GM19455 (cell line): ENCODE results near the gene GAB2.
"Not testable (repeated sequence)": the region's sequence is repeated elsewhere in the genome, so short reads cannot be mapped to it uniquely, and the experiment has no call there.

Experiments
- ATAC-seq: cut with Tn5 transposase; IDR thresholded peaks from one replicate; pipeline ENCODE4 v1.9.1; 2021; ENCODE audit not compliant: unreplicated experiment

Gene GAB2

GRCh38 chr11:78226684-78227680, 190.6 kb downstream of the GAB2 start:
- ATAC-seq = no peak

GRCh38 chr11:78224906-78225420, 192.7 kb downstream of the GAB2 start:
- no peak for ATAC-seq

- ATAC-seq = no peak
These were observed 193.1 kb downstream of the GAB2 start for GRCh38 chr11:78224506-78224905.

- peak; percentile 56 for ATAC-seq
These were observed 194.2 kb downstream of the GAB2 start for GRCh38 chr11:78223320-78223954.

- ATAC-seq = not testable (repeated sequence)
These were observed 194.9 kb downstream of the GAB2 start for GRCh38 chr11:78222726-78223125.

GRCh38 chr11:78221396-78222315, 196.0 kb downstream of the GAB2 start:
- no peak for ATAC-seq

GRCh38 chr11:78220218-78221157, 197.1 kb downstream of the GAB2 start:
- ATAC-seq = no peak

- no peak for ATAC-seq
These were observed 198.0 kb downstream of the GAB2 start for GRCh38 chr11:78219493-78220217.

- ATAC-seq = no peak
These were observed 198.7 kb downstream of the GAB2 start for GRCh38 chr11:78218707-78219492.

GRCh38 chr11:78217650-78218541, 199.7 kb downstream of the GAB2 start:
- ATAC-seq = no peak

- no peak for ATAC-seq
These were observed 200.9 kb downstream of the GAB2 start for GRCh38 chr11:78216571-78217287.

GRCh38 chr11:78216021-78216420, 201.6 kb downstream of the GAB2 start:
- no peak for ATAC-seq

GRCh38 chr11:78214331-78215194, 203.1 kb downstream of the GAB2 start:
- ATAC-seq = no peak

- ATAC-seq = no peak
These were observed 203.9 kb downstream of the GAB2 start for GRCh38 chr11:78213526-78214330.
